ENCODE data around the gene ITPR3.
"Not testable (repeated sequence)": the region's sequence is repeated elsewhere in the genome, so short reads cannot be mapped to it uniquely, and the experiment has no call there.

GRCh38 chr6:33596894-33597293, 24.2 kb upstream of the ITPR3 start:
- not testable (repeated sequence) for TF ChIP-seq YY1 (IDR thresholded peaks at IDR 0.05; ENCODE audit: insufficient read depth, insufficient read length); ZNF274 (IDR thresholded peaks at IDR 0.05; ENCODE audit: low read depth, low read length)

All from NT2/D1 (cell line).